HepG2 (cell line): ENCODE data around the gene LRRC8D. TPM values are rescaled to one million over a fixed set of nuclear protein-coding genes. Genes with fewer than 3 reads are reported as not detected.

Source experiments
- AKAP8 ChIP-seq: sonication (generic); formaldehyde crosslinking; IDR thresholded peaks from 2 replicates; pipeline ENCODE4 v1.5.1; 2020; ENCODE audit warnings: mild to moderate bottlenecking, missing genetic modification reagents
- ARID2 ChIP-seq: sonication (generic); formaldehyde crosslinking; IDR thresholded peaks from 2 replicates; pipeline ENCODE4 v1.8.1; 2022; ENCODE audit warnings: mild to moderate bottlenecking, missing genetic modification reagents, borderline replicate concordance
- BCL6 ChIP-seq: IDR thresholded peaks from 2 replicates; pipeline ENCODE4 v1.6.1; 2016; ENCODE audit warnings: missing genetic modification reagents, missing compliant biosample characterization
- CEBPG ChIP-seq: IDR thresholded peaks from 2 replicates; pipeline ENCODE4 v1.6.1; 2016
- CREB1 ChIP-seq, 2 experiments: fragments of 450-650 bp in 1 of 2; IDR thresholded peaks; 2 replicates each; pipeline ENCODE4 v1.6.1; 2016 to 2017; ENCODE audit warnings: control low read depth in 1 of 2, mild to moderate bottlenecking in 1 of 2, missing compliant biosample characterization in 1 of 2, missing genetic modification characterization in 1 of 2
- FOXA1 ChIP-seq, 2 experiments: fragments of 450-650 bp in 1 of 2; sonication (generic) in 1 of 2; formaldehyde crosslinking in 1 of 2; IDR thresholded peaks; 2 replicates each; pipeline versions ENCODE4 v1.4.0 to v1.6.1; 2016 to 2020; ENCODE audit warnings: missing genetic modification reagents in 1 of 2
- FOXJ3 ChIP-seq: sonication (generic); formaldehyde crosslinking; IDR thresholded peaks from 2 replicates; pipeline ENCODE4 v1.4.0; 2020; ENCODE audit warnings: missing genetic modification reagents, mild to moderate bottlenecking, borderline replicate concordance
- FOXO1 ChIP-seq: sonication (generic); formaldehyde crosslinking; IDR thresholded peaks from 2 replicates; pipeline ENCODE4 v1.4.0; 2020; ENCODE audit warnings: missing genetic modification reagents
- GATAD1 ChIP-seq: IDR thresholded peaks from 2 replicates; pipeline ENCODE4 v1.6.1; 2016; ENCODE audit warnings: missing genetic modification reagents, missing compliant biosample characterization
- MAFG ChIP-seq: sonication (generic); formaldehyde crosslinking; IDR thresholded peaks from 2 replicates; pipeline ENCODE4 v1.5.1; 2020; ENCODE audit warnings: mild to moderate bottlenecking, missing genetic modification reagents
- MAFK ChIP-seq, 2 experiments: IDR thresholded peaks in 1 of 2; conservative IDR thresholded peaks in 1 of 2; 2 replicates each; pipeline ENCODE4 v1.6.1; 2011; ENCODE audit warnings: improper control_type of control experiment in 2 of 2, low read length in 2 of 2
- MATR3 ChIP-seq: sonication (generic); formaldehyde crosslinking; IDR thresholded peaks from 2 replicates; pipeline ENCODE4 v1.4.0; 2020; ENCODE audit warnings: missing genetic modification reagents
- MEF2D ChIP-seq: sonication (generic); formaldehyde crosslinking; IDR thresholded peaks from 2 replicates; pipeline ENCODE4 v1.5.1; 2020; ENCODE audit warnings: mild to moderate bottlenecking, missing genetic modification reagents
- NFKB2 ChIP-seq: sonication (generic); formaldehyde crosslinking; IDR thresholded peaks from 2 replicates; pipeline ENCODE4 v1.4.0; 2020; ENCODE audit warnings: missing genetic modification reagents, borderline replicate concordance
- NR2F2 ChIP-seq: IDR thresholded peaks from 2 replicates; pipeline ENCODE4 v1.6.1; 2012; ENCODE audit warnings: low read depth, inconsistent platforms, borderline replicate concordance
- RXRB ChIP-seq: IDR thresholded peaks from 2 replicates; pipeline ENCODE4 v1.6.1; 2016; ENCODE audit warnings: borderline replicate concordance, missing genetic modification reagents, missing compliant biosample characterization
- SIX4 ChIP-seq: sonication (generic); formaldehyde crosslinking; IDR thresholded peaks from 2 replicates; pipeline ENCODE4 v1.4.0; 2020; ENCODE audit warnings: missing genetic modification reagents
- SOX6 ChIP-seq, 2 experiments: fragments of 450-650 bp in 1 of 2; sonication (generic) in 1 of 2; formaldehyde crosslinking in 1 of 2; IDR thresholded peaks; 2 replicates each; pipeline versions ENCODE4 v1.4.0 to v1.6.1; 2017 to 2020; ENCODE audit warnings: antibody characterized with exemption in 1 of 2, mild to moderate bottlenecking in 1 of 2, missing genetic modification reagents in 1 of 2
- STAT5B ChIP-seq: sonication (generic); formaldehyde crosslinking; IDR thresholded peaks from 2 replicates; pipeline ENCODE4 v1.4.0; 2020; ENCODE audit warnings: missing genetic modification reagents
- polyA plus RNA-seq, 8 experiments: library from polyadenylated mRNA; depleted of rRNA in 3 of 8; stranded (reverse) in 7 of 8; unstranded in 1 of 8; fragments of >200 nt; fragmentation: Illumina TruSeq in 4 of 8; extraction: Trizol in 4 of 8; gene quantifications; 2 replicates each; pipeline versions ENCODE4 v1.2.1 to v1.2.3, GENCODE V29; 2011 to 2016; ENCODE audit warnings: low read depth in 4 of 8, missing spikeins in 1 of 8, mixed read lengths in 1 of 8; ENCODE audit not compliant: insufficient read depth in 1 of 8
- total RNA-seq, 5 experiments: library from RNA; depleted of rRNA; stranded (reverse); fragments of >200 nt; fragmentation: Illumina TruSeq; extraction: Trizol; gene quantifications; 2 replicates each; pipeline ENCODE4 v1.2.3, GENCODE V29; 2016; ENCODE audit warnings: low read depth in 1 of 5
- TF ChIP-seq, protein P1 (sequence below): sonication (generic); formaldehyde crosslinking; IDR thresholded peaks from 2 replicates; pipeline ENCODE4 v1.4.0; 2020; ENCODE audit warnings: mild to moderate bottlenecking, missing genetic modification reagents
- TF ChIP-seq, protein P2 (sequence below): sonication (generic); formaldehyde crosslinking; IDR thresholded peaks from 2 replicates; pipeline ENCODE4 v1.4.0; 2020; ENCODE audit warnings: missing genetic modification reagents
- TF ChIP-seq, protein P3 (sequence below): sonication (generic); formaldehyde crosslinking; IDR thresholded peaks from 2 replicates; pipeline ENCODE4 v1.5.0; 2020; ENCODE audit warnings: missing genetic modification reagents, mild to moderate bottlenecking, borderline replicate concordance

LRRC8D gene
- total and polyA plus RNA-seq, 2 of the 13 experiments (the other 11 are each of a cell fraction or from before 2014, with no cell fraction given) = 29.9 to 45.5 TPM

DNA sequence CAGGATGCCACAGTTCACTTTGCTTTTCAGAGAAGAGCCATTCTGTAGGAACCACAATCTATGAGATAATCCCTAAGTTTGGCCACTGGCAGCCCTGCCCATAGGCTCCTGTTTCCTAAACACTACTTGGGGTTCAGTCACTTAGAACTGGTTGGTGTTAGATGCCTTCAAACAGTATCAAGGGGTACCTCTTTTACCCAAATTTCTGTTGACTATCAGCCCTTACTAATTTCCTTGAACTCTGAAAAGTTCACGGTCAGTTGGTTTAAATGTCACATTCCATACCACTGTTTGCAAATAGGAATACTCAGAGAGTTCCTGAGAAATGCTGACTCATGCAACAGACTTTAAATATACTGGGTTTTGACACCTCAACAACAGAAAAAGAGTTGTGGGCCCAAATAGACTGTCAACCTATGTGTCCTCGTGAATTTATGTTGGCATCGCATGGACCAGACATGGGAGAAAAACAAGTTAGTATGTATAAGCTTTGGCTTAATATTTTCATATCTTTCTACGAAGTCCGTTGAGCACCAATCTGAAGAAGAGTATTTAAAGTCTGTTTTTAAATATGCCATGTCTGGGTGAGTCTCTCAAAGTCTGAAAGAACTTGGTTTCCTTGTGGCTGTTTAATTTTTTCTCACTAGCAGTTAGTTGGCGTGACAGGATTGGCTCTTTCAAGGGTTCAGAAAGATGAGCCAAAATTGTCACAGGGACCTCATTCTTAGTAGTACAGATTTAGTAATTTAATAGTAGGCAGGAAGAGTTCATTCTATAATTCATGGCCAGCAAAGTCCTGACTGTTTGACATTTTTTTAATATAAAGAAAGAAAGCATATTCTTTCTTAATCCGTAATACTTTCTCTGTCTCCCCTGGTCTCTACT, 117.6 kb downstream of the LRRC8D start (continued):
- TF ChIP-seq, protein P1, sequence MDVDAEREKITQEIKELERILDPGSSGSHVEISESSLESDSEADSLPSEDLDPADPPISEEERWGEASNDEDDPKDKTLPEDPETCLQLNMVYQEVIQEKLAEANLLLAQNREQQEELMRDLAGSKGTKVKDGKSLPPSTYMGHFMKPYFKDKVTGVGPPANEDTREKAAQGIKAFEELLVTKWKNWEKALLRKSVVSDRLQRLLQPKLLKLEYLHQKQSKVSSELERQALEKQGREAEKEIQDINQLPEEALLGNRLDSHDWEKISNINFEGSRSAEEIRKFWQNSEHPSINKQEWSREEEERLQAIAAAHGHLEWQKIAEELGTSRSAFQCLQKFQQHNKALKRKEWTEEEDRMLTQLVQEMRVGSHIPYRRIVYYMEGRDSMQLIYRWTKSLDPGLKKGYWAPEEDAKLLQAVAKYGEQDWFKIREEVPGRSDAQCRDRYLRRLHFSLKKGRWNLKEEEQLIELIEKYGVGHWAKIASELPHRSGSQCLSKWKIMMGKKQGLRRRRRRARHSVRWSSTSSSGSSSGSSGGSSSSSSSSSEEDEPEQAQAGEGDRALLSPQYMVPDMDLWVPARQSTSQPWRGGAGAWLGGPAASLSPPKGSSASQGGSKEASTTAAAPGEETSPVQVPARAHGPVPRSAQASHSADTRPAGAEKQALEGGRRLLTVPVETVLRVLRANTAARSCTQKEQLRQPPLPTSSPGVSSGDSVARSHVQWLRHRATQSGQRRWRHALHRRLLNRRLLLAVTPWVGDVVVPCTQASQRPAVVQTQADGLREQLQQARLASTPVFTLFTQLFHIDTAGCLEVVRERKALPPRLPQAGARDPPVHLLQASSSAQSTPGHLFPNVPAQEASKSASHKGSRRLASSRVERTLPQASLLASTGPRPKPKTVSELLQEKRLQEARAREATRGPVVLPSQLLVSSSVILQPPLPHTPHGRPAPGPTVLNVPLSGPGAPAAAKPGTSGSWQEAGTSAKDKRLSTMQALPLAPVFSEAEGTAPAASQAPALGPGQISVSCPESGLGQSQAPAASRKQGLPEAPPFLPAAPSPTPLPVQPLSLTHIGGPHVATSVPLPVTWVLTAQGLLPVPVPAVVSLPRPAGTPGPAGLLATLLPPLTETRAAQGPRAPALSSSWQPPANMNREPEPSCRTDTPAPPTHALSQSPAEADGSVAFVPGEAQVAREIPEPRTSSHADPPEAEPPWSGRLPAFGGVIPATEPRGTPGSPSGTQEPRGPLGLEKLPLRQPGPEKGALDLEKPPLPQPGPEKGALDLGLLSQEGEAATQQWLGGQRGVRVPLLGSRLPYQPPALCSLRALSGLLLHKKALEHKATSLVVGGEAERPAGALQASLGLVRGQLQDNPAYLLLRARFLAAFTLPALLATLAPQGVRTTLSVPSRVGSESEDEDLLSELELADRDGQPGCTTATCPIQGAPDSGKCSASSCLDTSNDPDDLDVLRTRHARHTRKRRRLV (CRISPR knock-in tag) = no peak
- TF ChIP-seq AKAP8 (no peak), SOX6 (IDR thresholded peaks at IDR 0.05) (no peak), SOX6 (CRISPR knock-in tag; IDR thresholded peaks at IDR 0.05) (peak; percentile 69; the same call in 1 of the 2 replicates), MATR3 (CRISPR knock-in tag) (no peak), CREB1 (IDR thresholded peaks at IDR 0.05) (no peak), CREB1 (CRISPR knock-in tag; IDR thresholded peaks at IDR 0.05) (peak; percentile 48; the same call in 1 of the 2 replicates), NFKB2 (CRISPR knock-in tag) (no peak), MEF2D (CRISPR knock-in tag) (0 out of 2 replicates have a peak, but pooled peaks have one; percentile 49), MAFK (conservative IDR thresholded peaks at IDR 0.05 in 1 of 2, IDR thresholded peaks at IDR 0.05 in 1 of 2; ENCODE audit: low read length in 2 of 2) (peak; percentile 99 to 100), CEBPG (peak; percentile 14; the same call in 1 of the 2 replicates), STAT5B (no peak), NR2F2 (peak; percentile 56; the same call in 1 of the 2 replicates), ARID2 (CRISPR knock-in tag) (no peak), GATAD1 (CRISPR knock-in tag) (0 out of 2 replicates have a peak, but pooled peaks have one; percentile 17), RXRB (CRISPR knock-in tag) (peak; percentile 89), FOXA1 (IDR thresholded peaks at IDR 0.05) (no peak), FOXA1 (CRISPR knock-in tag; IDR thresholded peaks at IDR 0.05) (peak; percentile 47), MAFG (peak; percentile 93), FOXO1 (CRISPR knock-in tag) (peak; percentile 57; the same call in 1 of the 2 replicates), SIX4 (CRISPR knock-in tag) (no peak), FOXJ3 (CRISPR knock-in tag) (peak; percentile 60; the same call in 1 of the 2 replicates), BCL6 (peak; percentile 63)
- TF ChIP-seq, protein P2, sequence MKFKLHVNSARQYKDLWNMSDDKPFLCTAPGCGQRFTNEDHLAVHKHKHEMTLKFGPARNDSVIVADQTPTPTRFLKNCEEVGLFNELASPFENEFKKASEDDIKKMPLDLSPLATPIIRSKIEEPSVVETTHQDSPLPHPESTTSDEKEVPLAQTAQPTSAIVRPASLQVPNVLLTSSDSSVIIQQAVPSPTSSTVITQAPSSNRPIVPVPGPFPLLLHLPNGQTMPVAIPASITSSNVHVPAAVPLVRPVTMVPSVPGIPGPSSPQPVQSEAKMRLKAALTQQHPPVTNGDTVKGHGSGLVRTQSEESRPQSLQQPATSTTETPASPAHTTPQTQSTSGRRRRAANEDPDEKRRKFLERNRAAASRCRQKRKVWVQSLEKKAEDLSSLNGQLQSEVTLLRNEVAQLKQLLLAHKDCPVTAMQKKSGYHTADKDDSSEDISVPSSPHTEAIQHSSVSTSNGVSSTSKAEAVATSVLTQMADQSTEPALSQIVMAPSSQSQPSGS = no peak
- TF ChIP-seq, protein P3, sequence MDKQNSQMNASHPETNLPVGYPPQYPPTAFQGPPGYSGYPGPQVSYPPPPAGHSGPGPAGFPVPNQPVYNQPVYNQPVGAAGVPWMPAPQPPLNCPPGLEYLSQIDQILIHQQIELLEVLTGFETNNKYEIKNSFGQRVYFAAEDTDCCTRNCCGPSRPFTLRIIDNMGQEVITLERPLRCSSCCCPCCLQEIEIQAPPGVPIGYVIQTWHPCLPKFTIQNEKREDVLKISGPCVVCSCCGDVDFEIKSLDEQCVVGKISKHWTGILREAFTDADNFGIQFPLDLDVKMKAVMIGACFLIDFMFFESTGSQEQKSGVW (CRISPR knock-in tag) = no peak
